SH-SY5Y (cell line): ENCODE results near the gene FKBP5.

Experiments
- GATA2 ChIP-seq: IDR thresholded peaks from 2 replicates; pipeline ENCODE4 v1.6.1; 2011; ENCODE audit warnings: mild to moderate bottlenecking, low read depth, low read length
- GATA3 ChIP-seq: IDR thresholded peaks from 2 replicates; pipeline ENCODE4 v1.6.1; 2011; ENCODE audit warnings: low read depth, mild to moderate bottlenecking, low read length, moderate library complexity

DNA sequence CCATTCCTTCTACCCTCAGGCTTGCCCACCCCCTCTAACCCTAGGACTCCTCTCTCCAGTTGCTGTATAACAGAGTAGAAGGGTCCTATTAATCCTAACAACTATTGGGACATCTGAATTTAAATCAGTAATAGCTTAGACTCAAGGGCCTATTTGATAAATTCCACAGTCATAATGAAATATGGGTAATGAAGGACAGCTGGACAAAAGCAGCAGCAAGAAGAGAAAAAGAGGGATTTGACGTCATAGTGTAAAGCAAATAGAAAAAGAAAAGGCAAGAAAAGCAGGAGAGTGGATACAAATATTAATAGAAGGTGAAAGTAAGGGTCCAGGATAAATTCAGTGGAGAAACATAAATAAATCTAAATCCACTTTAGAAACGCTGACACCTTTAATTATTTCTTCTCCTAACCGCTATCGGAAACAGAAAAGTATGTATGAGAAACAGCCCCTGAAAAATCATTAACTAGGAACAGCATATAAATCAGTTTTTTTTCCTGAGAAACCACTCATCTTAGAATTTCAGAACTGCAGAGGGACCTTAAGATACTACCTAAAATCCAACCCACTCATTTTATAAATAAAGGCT, 12.8 kb downstream of the FKBP5 start:
- TF ChIP-seq GATA2 (no peak), GATA3 (no peak)
